ENCODE results near the gene MAPRE3.
"Not testable (repeated sequence)": the region's sequence is repeated elsewhere in the genome, so short reads cannot be mapped to it uniquely, and the experiment has no call there.

The MAPRE3 gene

GRCh38 chr2:27073782-27074181 is 103.3 kb downstream of the MAPRE3 start:
- TF ChIP-seq TCF4 (CRISPR knock-in tag; IDR thresholded peaks at IDR 0.05; ENCODE audit: borderline replicate concordance): no peak
- TF ChIP-seq OSR1 (CRISPR knock-in tag; IDR thresholded peaks at IDR 0.05): no peak
- TF ChIP-seq RARB (CRISPR knock-in tag; IDR thresholded peaks at IDR 0.05): no peak
- TF ChIP-seq ZFP3 (CRISPR knock-in tag; IDR thresholded peaks at IDR 0.05): no peak
- TF ChIP-seq PPARA (CRISPR knock-in tag; IDR thresholded peaks at IDR 0.05; ENCODE audit: borderline replicate concordance): no peak
- no peak for TF ChIP-seq ARNTL (CRISPR knock-in tag; IDR thresholded peaks at IDR 0.05; ENCODE audit: borderline replicate concordance, low read depth)
- TF ChIP-seq CSDC2 (CRISPR knock-in tag; IDR thresholded peaks at IDR 0.05): no peak
- TF ChIP-seq ZNF565 (CRISPR knock-in tag; conservative IDR thresholded peaks at IDR 0.05; ENCODE audit: low read depth): no peak
- TF ChIP-seq ESRRG (CRISPR knock-in tag; IDR thresholded peaks at IDR 0.05): no peak
- no peak for TF ChIP-seq CSRNP3 (CRISPR knock-in tag; IDR thresholded peaks at IDR 0.05)
- no peak for TF ChIP-seq GLIS3 (CRISPR knock-in tag; IDR thresholded peaks at IDR 0.05)
- ATAC-seq: no peak

DNA sequence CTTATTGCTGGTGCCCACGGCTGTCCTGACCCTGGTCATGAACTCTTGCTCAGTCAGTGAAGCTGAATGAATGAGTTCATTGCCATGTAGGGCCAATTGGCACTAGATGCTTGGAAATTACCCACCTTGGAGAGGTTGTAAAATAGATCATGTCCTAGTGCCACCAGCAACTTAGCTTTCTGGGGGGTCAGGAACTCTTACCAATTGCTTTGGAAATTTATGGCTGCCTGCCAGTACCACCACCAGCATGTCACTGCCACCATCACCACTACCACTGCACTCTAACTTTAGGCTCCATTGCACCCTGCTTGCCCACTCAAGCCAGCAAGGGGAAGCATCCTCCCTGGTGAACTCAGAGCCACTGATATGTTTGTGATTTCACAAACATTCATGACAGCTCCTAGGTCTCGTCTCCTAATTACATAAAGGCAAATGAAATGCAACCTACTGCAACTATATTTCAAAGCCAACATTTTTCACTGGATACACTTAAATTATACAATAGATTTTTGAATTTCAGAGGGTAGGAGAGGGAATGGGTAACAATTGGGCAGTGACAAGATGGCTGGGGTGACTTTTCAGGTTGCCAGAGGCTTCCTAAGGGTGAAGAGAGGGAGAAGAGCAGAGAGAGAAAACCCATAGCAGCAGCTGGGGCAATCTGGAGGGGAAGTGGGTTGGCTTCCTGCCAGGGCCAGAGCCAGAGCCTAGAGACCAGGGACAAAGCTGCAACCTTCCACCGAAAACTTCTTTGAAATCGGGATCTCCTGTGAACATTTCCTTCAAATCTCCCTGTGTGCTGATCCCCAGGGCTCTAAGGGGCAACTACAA is 104.5 kb downstream of the MAPRE3 start:
- no peak for ATAC-seq
- TF ChIP-seq ISL1 (CRISPR knock-in tag; IDR thresholded peaks at IDR 0.05): no peak
- no peak for TF ChIP-seq GLIS3 (CRISPR knock-in tag; IDR thresholded peaks at IDR 0.05)
- TF ChIP-seq ZC3H10 (CRISPR knock-in tag; IDR thresholded peaks at IDR 0.05): no peak
- no peak for TF ChIP-seq POU6F1 (CRISPR knock-in tag; IDR thresholded peaks at IDR 0.05; ENCODE audit: borderline replicate concordance, low read depth)

DNA sequence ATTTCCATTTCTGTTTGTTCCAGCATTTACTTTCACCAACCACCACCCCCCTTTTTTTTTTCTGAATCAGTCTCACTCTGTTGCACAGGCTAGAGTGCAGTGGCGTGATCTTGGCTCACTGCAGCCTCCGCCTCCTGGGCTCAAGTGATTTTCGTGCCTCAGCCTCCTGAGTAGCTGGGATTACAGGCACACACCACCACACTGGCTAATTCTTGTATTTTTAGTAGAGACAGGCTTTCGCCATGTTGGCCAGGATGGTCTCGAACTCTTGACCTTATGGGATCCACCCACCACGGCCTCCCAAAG is 105.1 kb downstream of the MAPRE3 start:
- not testable (repeated sequence) for ATAC-seq

- ATAC-seq: no peak
- TF ChIP-seq ZFP3 (CRISPR knock-in tag; IDR thresholded peaks at IDR 0.05) (no peak), PATZ1 (CRISPR knock-in tag; IDR thresholded peaks at IDR 0.05; ENCODE audit: borderline replicate concordance) (no peak), BACH2 (CRISPR knock-in tag; IDR thresholded peaks at IDR 0.05; ENCODE audit: borderline replicate concordance) (no peak), TOX (CRISPR knock-in tag; IDR thresholded peaks at IDR 0.05; ENCODE audit: borderline replicate concordance) (no peak), ZNF70 (CRISPR knock-in tag; IDR thresholded peaks at IDR 0.05) (no peak), CSDC2 (CRISPR knock-in tag; IDR thresholded peaks at IDR 0.05) (no peak), ESRRG (CRISPR knock-in tag; IDR thresholded peaks at IDR 0.05) (no peak)
Measured at GRCh38 chr2:27076323-27076722, 105.9 kb downstream of the MAPRE3 start.

All from SK-N-SH treated with all-trans-retinoic acid at 6 μM for 48 hours (cell line).